Left lung (tissue), 10 donors: ENCODE results near the gene C4B. TPM values are rescaled to one million over a fixed set of nuclear protein-coding genes. Genes with fewer than 3 reads are reported as not detected.
"Not testable (repeated sequence)": the region's sequence is repeated elsewhere in the genome, so short reads cannot be mapped to it uniquely, and the experiment has no call there.

Experiments
- ATAC-seq: fragments of 200-7000 bp; cut with Tn5 transposase; one replicate; pipeline ENCODE4 v1.9.1; 2020; ENCODE audit warnings: moderate library complexity
- DNase-seq, 4 donors: peaks; one replicate each; pipeline ENCODE4 v3.0.0-alpha.2; 2013 to 2020
- H3K27ac ChIP-seq, 2 donors: fragments of 200-600 bp; sonication (generic) in 1 of 2; one replicate each; pipeline versions ENCODE4 v1.5.0 to v1.8.0; 2020 to 2021
- H3K27me3 ChIP-seq, 2 donors: fragments of 200-600 bp; sonication (generic) in 1 of 2; one replicate each; pipeline versions ENCODE4 v1.5.0 to v1.8.0; 2020 to 2021
- H3K36me3 ChIP-seq, 2 donors: fragments of 200-600 bp; sonication (generic) in 1 of 2; one replicate each; pipeline versions ENCODE4 v1.5.0 to v1.8.0; 2020 to 2021
- H3K4me1 ChIP-seq, 2 donors: fragments of 200-600 bp; one replicate each; pipeline ENCODE4 v1.8.0; 2021
- H3K4me3 ChIP-seq, 2 donors: fragments of 200-600 bp; sonication (generic) in 1 of 2; one replicate each; pipeline versions ENCODE4 v1.5.0 to v1.8.0; 2020 to 2021; ENCODE audit warnings: mild to moderate bottlenecking in 1 of 2
- H3K9me3 ChIP-seq, 2 donors: fragments of 200-600 bp; sonication (generic) in 1 of 2; one replicate each; pipeline versions ENCODE4 v1.5.0 to v1.8.0; 2020 to 2021
- intact Hi-C, 2 donors: fragments of 100-400 bp; cut with DNase I; formaldehyde crosslinking; loops; one replicate each; pipeline versions ENCODE4 v1.11.2 to v1.14.2; 2022
- polyA plus RNA-seq, 6 donors: library from polyadenylated mRNA; unstranded; fragments of 120-200 nt; gene quantifications; one replicate each; pipeline ENCODE4 v1.2.1, GENCODE V29; 2013; ENCODE audit not compliant: insufficient read length in 6 of 6
- total RNA-seq, 2 donors: library from RNA; stranded (reverse); fragmentation: NEBNext Ultra II Directional; extraction: Animal tissue kit (Norgen Biotek cat#: 25700); gene quantifications; one replicate each; pipeline ENCODE4 v1.2.1, GENCODE V29; 2021
- TF ChIP-seq, protein P1 (sequence below), 2 donors: fragments of 200-600 bp; sonication (generic) in 1 of 2; IDR thresholded peaks; one replicate each; pipeline versions ENCODE4 v1.5.0 to v1.8.0; 2021; ENCODE audit warnings: antibody characterized with exemption in 2 of 2
- donor health status: DM: no; HTN: yes; CAD: no.
- donor health status: DM: no; HTN: no; CAD: no.

The C4B gene
- total and polyA plus RNA-seq, 8 donors: 8.2 to 101 (median 13.3) TPM

DNA sequence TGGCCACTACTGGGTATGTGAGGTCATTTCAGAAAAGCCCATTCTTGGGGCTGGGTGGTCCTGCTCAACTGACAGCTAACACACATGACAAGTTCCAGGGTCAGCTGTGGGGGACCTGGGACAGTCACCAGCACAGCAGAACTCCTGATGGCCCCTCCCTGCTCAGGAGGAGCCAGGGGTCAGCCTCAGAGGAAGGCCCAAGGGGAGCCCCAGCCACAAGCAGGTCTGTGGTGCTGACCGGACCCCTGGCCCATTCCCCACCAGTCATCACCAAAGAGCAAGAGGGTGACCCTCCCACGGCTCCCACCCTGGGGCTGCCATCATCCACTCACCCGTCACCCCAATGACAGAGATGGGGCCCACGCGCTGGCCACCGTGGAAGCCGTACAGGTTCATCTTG is 41.7 kb downstream of the C4B start:
- Histone ChIP-seq H3K4me3 (no peak overlapping the region), H3K36me3 (peaks cover 0 to 15% of the 10 kb centered on the region in 2 donors), H3K4me1 (no peaks in the 10 kb centered on the region), H3K9me3 (no peaks in the 10 kb centered on the region), H3K27ac (no peak overlapping the region), H3K27me3 (no peaks in the 10 kb centered on the region)
- TF ChIP-seq, protein P1, sequence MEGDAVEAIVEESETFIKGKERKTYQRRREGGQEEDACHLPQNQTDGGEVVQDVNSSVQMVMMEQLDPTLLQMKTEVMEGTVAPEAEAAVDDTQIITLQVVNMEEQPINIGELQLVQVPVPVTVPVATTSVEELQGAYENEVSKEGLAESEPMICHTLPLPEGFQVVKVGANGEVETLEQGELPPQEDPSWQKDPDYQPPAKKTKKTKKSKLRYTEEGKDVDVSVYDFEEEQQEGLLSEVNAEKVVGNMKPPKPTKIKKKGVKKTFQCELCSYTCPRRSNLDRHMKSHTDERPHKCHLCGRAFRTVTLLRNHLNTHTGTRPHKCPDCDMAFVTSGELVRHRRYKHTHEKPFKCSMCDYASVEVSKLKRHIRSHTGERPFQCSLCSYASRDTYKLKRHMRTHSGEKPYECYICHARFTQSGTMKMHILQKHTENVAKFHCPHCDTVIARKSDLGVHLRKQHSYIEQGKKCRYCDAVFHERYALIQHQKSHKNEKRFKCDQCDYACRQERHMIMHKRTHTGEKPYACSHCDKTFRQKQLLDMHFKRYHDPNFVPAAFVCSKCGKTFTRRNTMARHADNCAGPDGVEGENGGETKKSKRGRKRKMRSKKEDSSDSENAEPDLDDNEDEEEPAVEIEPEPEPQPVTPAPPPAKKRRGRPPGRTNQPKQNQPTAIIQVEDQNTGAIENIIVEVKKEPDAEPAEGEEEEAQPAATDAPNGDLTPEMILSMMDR (IDR thresholded peaks at IDR 0.05): no peak
- DNase-seq (no peak), ATAC-seq (no peak)
- intact Hi-C loops: no loop called here

DNA sequence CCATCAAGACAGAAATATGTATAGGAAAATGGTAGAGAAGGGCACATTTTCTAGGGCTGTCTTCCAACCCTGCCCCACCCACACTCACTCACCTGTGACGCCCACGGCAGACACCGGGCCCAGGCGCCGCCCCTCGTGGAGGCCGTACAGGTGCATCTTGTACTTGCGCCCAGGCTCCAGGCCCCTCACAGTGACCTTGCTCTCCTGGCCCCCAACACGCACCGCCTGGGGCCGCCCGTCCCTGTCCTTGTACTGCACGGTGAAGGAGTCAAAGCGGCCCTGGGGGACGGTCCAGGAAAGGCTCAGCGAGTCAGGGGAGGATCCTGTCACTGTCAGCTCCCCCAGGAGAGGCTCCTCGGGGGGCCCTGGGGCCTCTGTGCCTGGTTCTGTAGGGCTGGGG is 43.4 kb downstream of the C4B start:
- TF ChIP-seq, protein P1 (IDR thresholded peaks at IDR 0.05): no peak
- Histone ChIP-seq H3K27me3 (no peaks in the 10 kb centered on the region), H3K9me3 (no peaks in the 10 kb centered on the region), H3K4me1 (no peaks in the 10 kb centered on the region), H3K4me3 (no peak overlapping the region), H3K27ac (no peak overlapping the region), H3K36me3 (peaks cover 0 to 12% of the 10 kb centered on the region in 2 donors)
- ATAC-seq: no peak
- intact Hi-C loops: no loop called here
- DNase-seq: peak in 1 of 4 donors; percentile 78

DNA sequence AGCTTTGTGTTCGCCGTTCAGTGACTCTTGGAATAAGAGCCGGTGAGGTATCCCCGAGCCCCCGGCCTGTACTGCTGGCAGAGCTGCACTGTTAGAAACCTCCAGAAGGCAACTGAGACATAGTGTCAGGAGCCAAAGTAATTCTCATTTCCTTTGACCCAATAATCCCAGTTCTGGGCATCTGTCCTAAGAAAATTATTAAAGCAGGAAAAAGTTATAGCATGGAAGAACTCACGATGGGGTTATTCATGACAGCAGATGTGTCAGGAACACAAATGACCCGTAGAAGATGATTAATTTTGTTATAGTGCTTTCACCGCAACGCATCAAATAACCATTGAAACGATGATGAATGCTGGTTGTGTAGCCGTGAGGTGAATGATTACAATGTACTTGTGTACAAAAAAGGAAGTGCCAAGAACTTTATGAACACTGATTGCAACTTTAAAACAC is 43.9 kb downstream of the C4B start:
- TF ChIP-seq, protein P1 (IDR thresholded peaks at IDR 0.05): no peak
- no peaks in the 10 kb centered on the region for H3K9me3 ChIP-seq
- DNase-seq (peak in 1 of 4 donors; percentile 40), ATAC-seq (no peak)
- no peaks in the 10 kb centered on the region for H3K27me3 ChIP-seq
- peaks cover 0 to 12% of the 10 kb centered on the region in 2 donors for H3K36me3 ChIP-seq
- H3K4me3 ChIP-seq: no peak overlapping the region
- no peaks in the 10 kb centered on the region for H3K4me1 ChIP-seq
- intact Hi-C loops: no loop called here
- no peak overlapping the region for H3K27ac ChIP-seq

DNA sequence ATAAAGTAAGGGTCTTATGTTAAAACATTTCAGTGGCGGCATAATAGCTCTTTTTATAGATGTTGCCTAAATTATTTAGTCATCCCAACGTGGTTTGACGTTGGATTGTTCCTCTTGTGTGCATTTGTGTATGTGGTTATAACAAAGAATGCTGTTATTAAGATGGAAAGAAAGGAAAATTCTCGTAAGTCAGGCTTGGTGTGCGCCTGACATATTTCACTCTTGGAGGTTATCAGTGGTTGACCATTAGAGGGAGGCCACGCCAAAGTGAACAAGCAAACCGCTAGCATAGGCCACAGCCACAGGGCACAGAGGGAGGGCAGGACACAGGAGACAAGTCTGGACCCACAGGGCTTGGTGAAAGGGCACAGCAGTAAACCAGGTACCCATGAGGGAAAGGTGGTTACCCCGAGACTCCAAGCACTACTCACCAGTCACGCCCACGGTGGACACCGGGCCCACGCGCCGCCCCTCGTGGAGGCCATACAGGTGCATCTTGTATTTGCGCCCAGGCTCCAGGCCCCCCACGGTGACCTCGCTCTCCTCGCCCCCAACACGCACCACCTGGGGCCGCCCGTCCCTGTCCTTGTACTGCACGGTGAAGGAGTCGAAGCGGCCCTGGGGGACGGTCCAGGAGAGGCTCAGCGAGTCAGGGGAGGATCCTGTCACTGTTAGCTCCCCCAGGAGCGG is 46.5 kb downstream of the C4B start:
- intact Hi-C loops: no loop called here
- H3K36me3 ChIP-seq: peaks cover 0 to 15% of the 10 kb centered on the region in 2 donors
- no peaks in the 10 kb centered on the region for H3K9me3 ChIP-seq
- TF ChIP-seq, protein P1 (IDR thresholded peaks at IDR 0.05): no peak
- H3K27me3 ChIP-seq: no peaks in the 10 kb centered on the region
- H3K27ac ChIP-seq: no peak overlapping the region
- no peaks in the 10 kb centered on the region for H3K4me1 ChIP-seq
- no peak overlapping the region for H3K4me3 ChIP-seq
- DNase-seq (peak in 1 of 4 donors; percentile 75), ATAC-seq (no peak)

DNA sequence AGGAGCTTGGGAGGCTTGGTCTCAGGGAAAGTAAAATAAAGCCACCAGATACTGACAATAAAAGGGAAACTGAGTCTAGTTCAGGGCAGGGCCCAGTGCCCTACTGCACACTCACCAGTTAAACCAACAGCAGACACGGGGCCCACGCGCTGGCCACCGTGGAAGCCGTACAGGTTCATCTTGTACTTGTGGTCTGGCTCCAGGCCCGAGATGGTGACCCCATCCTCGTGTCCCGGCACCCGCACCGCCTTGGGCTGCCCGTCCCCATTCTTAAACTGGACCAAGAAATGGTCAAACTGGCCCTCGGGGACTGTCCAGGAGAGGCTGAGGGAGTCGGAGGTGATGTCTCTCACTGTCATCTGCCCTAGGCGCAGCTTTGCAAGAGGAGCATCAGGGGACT is 50.1 kb downstream of the C4B start:
- Histone ChIP-seq H3K36me3 (peaks cover 0 to 24% of the 10 kb centered on the region in 2 donors), H3K27ac (no peak overlapping the region), H3K27me3 (no peaks in the 10 kb centered on the region), H3K9me3 (no peaks in the 10 kb centered on the region), H3K4me1 (no peaks in the 10 kb centered on the region), H3K4me3 (no peak overlapping the region)
- intact Hi-C loops: no loop called here
- TF ChIP-seq, protein P1 (IDR thresholded peaks at IDR 0.05): no peak
- DNase-seq (peak in 1 of 4 donors; percentile 63), ATAC-seq (no peak)

DNA sequence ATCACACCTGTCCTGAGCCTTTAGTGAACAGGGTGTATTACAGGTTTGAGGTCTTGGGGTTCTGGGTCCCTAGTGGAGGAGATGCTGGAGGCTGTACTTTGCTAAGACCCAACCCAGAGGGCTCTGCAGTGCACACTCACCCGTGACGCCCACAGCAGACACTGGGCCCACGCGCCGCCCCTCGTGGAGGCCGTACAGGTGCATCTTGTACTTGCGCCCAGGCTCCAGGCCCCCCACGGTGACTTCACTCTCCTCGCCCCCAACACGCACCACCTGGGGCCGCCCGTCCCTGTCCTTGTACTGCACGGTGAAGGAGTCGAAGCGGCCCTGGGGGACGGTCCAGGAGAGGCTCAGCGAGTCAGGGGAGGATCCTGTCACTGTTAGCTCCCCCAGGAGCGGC is 52.9 kb downstream of the C4B start:
- not testable (repeated sequence) for ATAC-seq
- DNase-seq: peak in 1 of 4 donors; percentile 60
- H3K36me3 ChIP-seq: peaks cover 0 to 25% of the 10 kb centered on the region in 2 donors

DNA sequence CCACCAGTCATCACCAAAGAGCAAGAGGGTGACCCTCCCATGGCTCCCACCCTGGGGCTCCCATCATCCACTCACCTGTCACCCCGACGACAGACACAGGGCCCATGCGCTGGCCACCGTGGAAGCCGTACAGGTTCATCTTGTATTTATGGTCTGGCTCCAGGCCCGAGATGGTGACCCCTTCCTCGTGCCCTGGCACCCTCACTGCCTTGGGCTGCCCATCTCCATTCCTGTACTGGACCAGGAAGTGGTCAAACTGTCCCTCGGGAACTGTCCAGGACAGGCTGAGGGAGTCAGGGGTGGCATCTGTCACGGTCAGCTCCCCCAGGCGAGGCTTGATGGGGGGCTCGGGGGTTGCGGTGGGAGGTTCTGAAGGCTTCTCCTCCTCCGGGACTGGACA is 53.7 kb downstream of the C4B start:
- H3K4me1 ChIP-seq, H3K9me3 ChIP-seq, H3K4me3 ChIP-seq, H3K27ac ChIP-seq, intact Hi-C loops, ATAC-seq, H3K27me3 ChIP-seq: not testable (repeated sequence)
- peaks cover 0 to 25% of the 10 kb centered on the region in 2 donors for H3K36me3 ChIP-seq
- peak in 1 of 4 donors; percentile 72 for DNase-seq

More for the DNA sequence above, 52.9 kb downstream of the C4B start:
- H3K9me3 ChIP-seq, H3K4me1 ChIP-seq, H3K27me3 ChIP-seq, intact Hi-C loops, H3K27ac ChIP-seq, H3K4me3 ChIP-seq: not testable (repeated sequence)
